Heart right ventricle (tissue), 16 donors: ENCODE data around the gene ATF6B. TPM values are rescaled to one million over a fixed set of nuclear protein-coding genes. Genes with fewer than 3 reads are reported as not detected.

Experiments
- ATAC-seq, 8 donors: fragments of 200-7000 bp; cut with Tn5 transposase; one replicate each; pipeline ENCODE4 v1.9.1; 2020; ENCODE audit warnings: mild to moderate bottlenecking in 8 of 8, moderate library complexity in 8 of 8, moderate number of reproducible peaks in 1 of 8
- DNase-seq, 2 donors: peaks; one replicate each; pipeline ENCODE4 v3.0.0-alpha.2; 2020
- H3K27ac ChIP-seq, 10 donors: fragments of 200-600 bp; sonication (generic) in 2 of 10; one replicate each; pipeline versions ENCODE4 v1.5.0 to v1.8.0; 2020 to 2022; ENCODE audit warnings: mild to moderate bottlenecking in 3 of 10
- H3K27me3 ChIP-seq, 7 donors: fragments of 200-600 bp; one replicate each; pipeline ENCODE4 v1.8.0; 2021 to 2022; ENCODE audit warnings: mild to moderate bottlenecking in 2 of 7
- H3K36me3 ChIP-seq, 9 donors: fragments of 200-600 bp; sonication (generic) in 1 of 9; one replicate each; pipeline versions ENCODE4 v1.5.0 to v1.8.0; 2020 to 2022; ENCODE audit warnings: mild to moderate bottlenecking in 2 of 9
- H3K4me1 ChIP-seq, 9 donors: fragments of 200-600 bp; sonication (generic) in 1 of 9; one replicate each; pipeline versions ENCODE4 v1.5.0 to v1.8.0; 2020 to 2022; ENCODE audit warnings: mild to moderate bottlenecking in 4 of 9
- H3K4me3 ChIP-seq, 10 donors: fragments of 200-600 bp; sonication (generic) in 2 of 10; one replicate each; pipeline versions ENCODE4 v1.5.0 to v1.8.0; 2020 to 2022; ENCODE audit warnings: mild to moderate bottlenecking in 7 of 10, moderate library complexity in 2 of 10
- H3K9me3 ChIP-seq, 11 donors: fragments of 200-600 bp in 10 of 11; sonication (generic) in 2 of 11; one replicate each; pipeline versions ENCODE4 v1.5.0 to v1.8.0; 2013 to 2022; ENCODE audit warnings: mild to moderate bottlenecking in 2 of 11, control low read depth in 1 of 11, moderate library complexity in 1 of 11
- WGBS, 2 donors: extraction: QIAGEN DNeasy Blood & Tissue Kit; methylation state at CpG; one replicate each; pipeline ENCODE4 v1.1.7; 2013; ENCODE audit warnings: inconsistent platforms in 1 of 2; 5-methylcytosine and 5-hydroxymethylcytosine counted together
- intact Hi-C, 10 donors: fragments of 100-400 bp; cut with DNase I; formaldehyde crosslinking; loops; one replicate each; pipeline versions ENCODE4 v1.11.1 to v1.14.2; 2022
- polyA plus RNA-seq, 2 donors: library from polyadenylated mRNA; stranded (reverse); fragments of 200-250 nt; gene quantifications; one replicate each; pipeline ENCODE4 v1.2.3, GENCODE V29; 2013
- total RNA-seq, 10 donors: library from RNA; stranded (reverse); fragmentation: NEBNext Ultra II Directional in 3 of 10; extraction: Animal tissue kit (Norgen Biotek cat#: 25700) in 3 of 10; gene quantifications; one replicate each; pipeline versions ENCODE4 v1.2.1 to v1.2.4, GENCODE V29; 2021 to 2023
- TF ChIP-seq, protein P1 (sequence below), 9 donors: fragments of 200-600 bp; sonication (generic) in 2 of 9; IDR thresholded peaks; one replicate each; pipeline versions ENCODE4 v1.5.0 to v1.8.0; 2021 to 2022; ENCODE audit warnings: antibody characterized with exemption in 9 of 9, mild to moderate bottlenecking in 5 of 9, moderate library complexity in 1 of 9
- donor health status: Arrhythmogenic right ventricular cardiomyopathy.
- donor health status: ischemic (EF 13 %, LVEDD 7.1; RV severe dilation, severe dysfunction).
- donor health status: healthy with polysubstance abuse.
- donor health status: DM: no; HTN: yes; CAD: no.
- donor health status: DM: no; HTN: no; CAD: no.
- donor health status: ischemic (EF 25% LVEDD 6.9; RV normal size, moderate dysfunction).
- donor health status: ischemic (EF 25% LVEDD 5.7; RV mildly dilated, moderate dysfunction).
- donor health status: healthy.
- donor health status: DM: yes; HTN: yes; CAD: no.
- donor health status: Ischemic cardiomyopathy.
- donor health status: ischemic (EF 35%, LVEDD 5.7; RV mildly dilated, moderate dysfunction).
- donor health status: nonischemic (EF 11% LVEDD 7.7; RV severe dilation, severe dysfunction).
- donor health status: DM: yes; HTN: yes; CAD: no.
- donor health status: PGD.
- donor health status: ischemic (EF 29% LVEDD 5.4; RV normal size, mild dysfunction).
- donor health status: nonischemic (EF 23%, LVEDD 6.1; RV moderate dilation, normal function).

The ATF6B gene
- total and polyA plus RNA-seq, 12 donors = 20.1 to 47.0 (median 29.4) TPM

DNA sequence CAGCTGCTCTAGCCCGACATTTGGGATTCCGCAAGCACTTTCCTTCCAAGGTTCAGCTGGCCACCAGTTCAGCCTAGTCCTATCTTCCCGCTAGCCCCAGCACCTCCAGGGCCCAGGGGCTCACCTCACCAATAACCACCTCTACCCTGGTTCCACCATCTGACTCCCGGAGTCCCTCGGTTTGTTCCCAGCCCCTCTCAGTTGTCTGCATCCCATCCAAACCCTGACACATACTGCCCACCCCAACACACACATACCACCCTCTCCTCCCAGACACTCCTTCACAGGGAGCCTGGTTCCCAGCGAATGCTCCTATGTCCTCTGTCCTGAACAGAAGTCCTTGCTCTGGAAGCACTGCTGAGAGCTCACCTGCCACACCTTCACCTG lies 19.3 kb downstream of the ATF6B start:
- intact Hi-C loops = no loop called here
- TF ChIP-seq, protein P1, sequence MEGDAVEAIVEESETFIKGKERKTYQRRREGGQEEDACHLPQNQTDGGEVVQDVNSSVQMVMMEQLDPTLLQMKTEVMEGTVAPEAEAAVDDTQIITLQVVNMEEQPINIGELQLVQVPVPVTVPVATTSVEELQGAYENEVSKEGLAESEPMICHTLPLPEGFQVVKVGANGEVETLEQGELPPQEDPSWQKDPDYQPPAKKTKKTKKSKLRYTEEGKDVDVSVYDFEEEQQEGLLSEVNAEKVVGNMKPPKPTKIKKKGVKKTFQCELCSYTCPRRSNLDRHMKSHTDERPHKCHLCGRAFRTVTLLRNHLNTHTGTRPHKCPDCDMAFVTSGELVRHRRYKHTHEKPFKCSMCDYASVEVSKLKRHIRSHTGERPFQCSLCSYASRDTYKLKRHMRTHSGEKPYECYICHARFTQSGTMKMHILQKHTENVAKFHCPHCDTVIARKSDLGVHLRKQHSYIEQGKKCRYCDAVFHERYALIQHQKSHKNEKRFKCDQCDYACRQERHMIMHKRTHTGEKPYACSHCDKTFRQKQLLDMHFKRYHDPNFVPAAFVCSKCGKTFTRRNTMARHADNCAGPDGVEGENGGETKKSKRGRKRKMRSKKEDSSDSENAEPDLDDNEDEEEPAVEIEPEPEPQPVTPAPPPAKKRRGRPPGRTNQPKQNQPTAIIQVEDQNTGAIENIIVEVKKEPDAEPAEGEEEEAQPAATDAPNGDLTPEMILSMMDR (IDR thresholded peaks at IDR 0.05) = no peak
- H3K9me3 ChIP-seq = no peaks in the 10 kb centered on the region
- peaks cover 0 to 9% (median 0%) of the 10 kb centered on the region in 7 donors for H3K27me3 ChIP-seq
- DNase-seq (no peak), ATAC-seq (peak in 2 of 8 donors; percentile 1)
- peak overlapping the region; percentile 80 to 96 (median 90) for H3K27ac ChIP-seq
- peaks cover 33 to 92% (median 71%) of the 10 kb centered on the region in 9 donors for H3K4me1 ChIP-seq
- H3K4me3 ChIP-seq = peak overlapping the region; percentile 34 to 82 (median 64)
- H3K36me3 ChIP-seq = peaks cover 0 to 3% (median 0%) of the 10 kb centered on the region in 9 donors
- WGBS, 2 donors = 26 to 32% methylated on average over 6 of the region's 6 CpGs

DNA sequence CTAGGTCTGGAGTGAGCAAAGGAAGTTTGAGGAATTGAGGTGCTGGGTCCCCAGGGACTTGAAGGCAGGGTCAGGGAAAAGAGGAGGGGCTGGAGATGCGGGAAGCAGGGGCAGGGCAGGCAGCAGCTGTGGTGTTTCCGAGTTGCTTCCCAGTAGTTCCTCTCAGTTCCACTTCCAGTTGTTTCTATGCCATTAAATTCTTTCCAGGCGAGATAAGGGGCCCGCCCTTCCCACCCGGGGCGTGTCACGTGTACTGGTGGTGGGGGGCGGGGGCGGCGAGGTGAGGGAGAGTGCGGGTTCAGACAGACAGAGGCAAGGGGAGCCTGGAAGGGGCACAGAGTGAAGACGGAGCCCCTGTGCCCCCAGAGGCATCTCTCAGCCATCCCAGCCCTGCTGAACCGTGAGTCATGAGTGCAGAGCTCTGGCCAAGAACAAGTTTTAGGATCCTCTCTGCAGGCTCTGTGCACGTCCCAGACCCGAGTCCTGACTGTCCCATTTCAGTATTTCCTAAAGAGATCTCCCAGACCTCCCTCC lies 19.9 kb downstream of the ATF6B start:
- intact Hi-C loops = no loop called here
- H3K4me3 ChIP-seq = peak overlapping the region; percentile 34 to 82 (median 64)
- H3K27ac ChIP-seq = peak overlapping the region; percentile 80 to 96 (median 90)
- ATAC-seq (peak; percentile 56 to 74 (median 68)), DNase-seq (peak; percentile 72 to 80)
- peaks cover 0 to 9% (median 0%) of the 10 kb centered on the region in 7 donors for H3K27me3 ChIP-seq
- H3K4me1 ChIP-seq = peaks cover 27 to 86% (median 65%) of the 10 kb centered on the region in 9 donors
- H3K36me3 ChIP-seq = peaks cover 0 to 3% (median 0%) of the 10 kb centered on the region in 9 donors
- no peaks in the 10 kb centered on the region for H3K9me3 ChIP-seq
- TF ChIP-seq, protein P1 (IDR thresholded peaks at IDR 0.05) = no peak
- WGBS, 2 donors = 0 to 1% methylated on average over 15 of the region's 15 CpGs

DNA sequence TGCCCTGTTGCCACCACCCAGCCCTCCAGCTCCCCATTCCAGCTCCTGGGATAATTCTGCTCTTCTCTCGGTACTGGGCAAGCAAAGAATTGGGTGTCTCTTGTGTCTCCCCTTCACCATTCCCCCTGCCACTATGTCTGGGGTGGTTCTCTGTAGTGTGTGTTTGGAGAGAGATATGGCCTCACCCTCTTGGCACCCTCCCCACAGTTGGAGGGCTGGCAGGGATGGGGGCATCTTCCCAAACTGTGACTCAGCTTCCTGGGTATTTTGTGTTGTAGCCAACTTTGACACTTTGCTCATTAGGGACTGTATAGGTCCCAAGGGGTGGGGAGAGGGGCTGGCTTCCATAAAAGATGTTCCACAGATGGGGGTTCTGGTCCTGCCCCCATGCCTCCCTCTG lies 20.6 kb downstream of the ATF6B start:
- peak in 3 of 8 donors; percentile 2 to 14 (median 10) for ATAC-seq
- TF ChIP-seq, protein P1 (IDR thresholded peaks at IDR 0.05) = no peak
- Histone ChIP-seq H3K4me1 (peaks cover 24 to 79% (median 58%) of the 10 kb centered on the region in 9 donors), H3K36me3 (peaks cover 0 to 6% (median 0%) of the 10 kb centered on the region in 9 donors), H3K27me3 (peaks cover 0 to 9% (median 0%) of the 10 kb centered on the region in 7 donors), H3K27ac (peak overlapping the region; percentile 80 to 96 (median 90)), H3K4me3 (peak overlapping the region in 8 of 10 donors; percentile 57 to 82 (median 66)), H3K9me3 (no peaks in the 10 kb centered on the region)
- 70 to 75% methylated on average over 1 of the region's 1 CpG for WGBS, 2 donors
- intact Hi-C loops = loop anchor here in 1 of 10 donors (1.0 kb wide), 1 partner anchor 23 kb away; the partner anchor contains the start of gene FKBPL
- DNase-seq = no peak

DNA sequence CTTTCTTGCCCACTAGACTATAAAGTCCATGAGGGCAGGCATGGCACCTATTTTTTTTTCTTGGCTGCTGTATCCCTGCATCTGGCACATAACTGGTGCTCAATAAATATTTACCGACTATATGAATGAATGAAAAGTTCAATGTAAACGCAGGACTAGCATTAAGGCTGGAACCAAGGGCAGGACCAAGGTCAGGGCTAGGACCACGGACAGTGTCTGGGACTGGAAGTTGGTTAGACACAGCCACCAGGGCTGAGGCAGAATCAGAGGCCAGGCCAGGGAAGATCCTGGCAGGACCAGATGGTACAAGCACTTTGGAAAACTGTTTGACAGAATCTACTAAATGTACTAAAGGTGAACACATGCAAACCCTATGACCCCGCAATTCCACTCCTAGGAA lies 22.6 kb downstream of the ATF6B start:
- Histone ChIP-seq H3K4me1 (peaks cover 14 to 59% (median 38%) of the 10 kb centered on the region in 9 donors), H3K27me3 (peaks cover 0 to 9% (median 0%) of the 10 kb centered on the region in 7 donors), H3K27ac (peak overlapping the region in 2 of 10 donors; percentile 12 to 90), H3K4me3 (peak overlapping the region in 1 of 10 donors; percentile 5), H3K9me3 (no peaks in the 10 kb centered on the region), H3K36me3 (peaks cover 0 to 22% (median 0%) of the 10 kb centered on the region in 9 donors)
- no peak for ATAC-seq
- TF ChIP-seq, protein P1 (IDR thresholded peaks at IDR 0.05) = no peak
- 74 to 76% methylated on average over 4 of the region's 4 CpGs for WGBS, 2 donors
- intact Hi-C loops = no loop called here
- no peak for DNase-seq
